Measurements from ENCODE around the gene CORO1C.

DNA sequence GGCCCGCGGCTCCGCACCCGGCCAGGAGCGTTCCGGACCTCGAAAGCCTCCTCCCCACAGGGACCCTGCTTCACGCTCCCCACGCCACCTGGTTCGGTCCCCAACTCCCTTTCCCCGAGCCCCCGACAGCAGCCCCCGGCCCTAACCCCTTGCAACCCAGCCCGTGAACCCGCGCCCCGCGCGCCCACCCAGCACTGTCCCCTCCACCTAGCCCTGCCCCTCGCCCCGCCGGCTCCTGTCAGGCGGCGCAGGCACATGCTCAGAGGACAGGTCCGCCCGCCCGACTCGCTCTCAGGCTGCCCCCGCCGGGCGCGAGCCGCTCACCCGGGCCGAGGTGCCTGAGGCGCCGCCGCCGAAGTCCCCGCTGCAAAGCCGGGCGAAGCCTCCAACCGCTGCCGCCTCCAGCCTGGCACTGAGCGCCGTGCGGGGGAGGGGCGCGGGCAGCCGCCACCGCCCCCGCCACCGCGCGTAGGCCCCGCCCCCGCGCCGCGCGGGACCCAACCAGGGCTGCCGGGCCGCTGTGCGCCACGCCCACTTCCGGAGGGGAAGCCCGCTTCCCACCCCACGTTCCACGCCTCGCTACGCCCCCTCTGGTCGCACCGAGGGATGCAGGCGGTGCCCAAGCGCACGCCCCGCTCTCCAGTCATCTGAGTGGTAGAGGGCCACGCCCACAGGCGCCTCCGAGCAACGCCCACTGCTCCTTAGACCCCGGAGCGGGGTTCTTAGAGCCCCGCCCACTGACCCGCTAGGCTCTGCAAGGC, at the start of gene CORO1C:
- TF ChIP-seq, protein P1, sequence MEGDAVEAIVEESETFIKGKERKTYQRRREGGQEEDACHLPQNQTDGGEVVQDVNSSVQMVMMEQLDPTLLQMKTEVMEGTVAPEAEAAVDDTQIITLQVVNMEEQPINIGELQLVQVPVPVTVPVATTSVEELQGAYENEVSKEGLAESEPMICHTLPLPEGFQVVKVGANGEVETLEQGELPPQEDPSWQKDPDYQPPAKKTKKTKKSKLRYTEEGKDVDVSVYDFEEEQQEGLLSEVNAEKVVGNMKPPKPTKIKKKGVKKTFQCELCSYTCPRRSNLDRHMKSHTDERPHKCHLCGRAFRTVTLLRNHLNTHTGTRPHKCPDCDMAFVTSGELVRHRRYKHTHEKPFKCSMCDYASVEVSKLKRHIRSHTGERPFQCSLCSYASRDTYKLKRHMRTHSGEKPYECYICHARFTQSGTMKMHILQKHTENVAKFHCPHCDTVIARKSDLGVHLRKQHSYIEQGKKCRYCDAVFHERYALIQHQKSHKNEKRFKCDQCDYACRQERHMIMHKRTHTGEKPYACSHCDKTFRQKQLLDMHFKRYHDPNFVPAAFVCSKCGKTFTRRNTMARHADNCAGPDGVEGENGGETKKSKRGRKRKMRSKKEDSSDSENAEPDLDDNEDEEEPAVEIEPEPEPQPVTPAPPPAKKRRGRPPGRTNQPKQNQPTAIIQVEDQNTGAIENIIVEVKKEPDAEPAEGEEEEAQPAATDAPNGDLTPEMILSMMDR (IDR thresholded peaks at IDR 0.05; ENCODE audit: insufficient read depth, low read depth, low read length), result peak; percentile 57
- no peak for TF ChIP-seq EZH2 (IDR thresholded peaks at IDR 0.05; ENCODE audit: insufficient read depth, low read length)

All from astrocyte (in vitro differentiated cells and primary cell).